ENCODE results near the gene CRABP1. TPM values are rescaled to one million over a fixed set of nuclear protein-coding genes. Genes with fewer than 3 reads are reported as not detected.

The CRABP1 gene
- total RNA-seq, 5 donors from 2014 or later (not counting 1 experiment from before 2014, with no cell fraction given): 0.47 to 0.99 TPM; not detected in 3

GRCh38 chr15:78382114-78382880, 42.1 kb downstream of the CRABP1 start:
- H3K4me1 ChIP-seq (ENCODE audit: control insufficient read depth in 1 of 2, extremely low read depth in 1 of 2, insufficient read depth in 2 of 2, low read length in 2 of 2): no peaks in the 10 kb centered on the region
- H3K4me1 Mint-ChIP-seq: no peaks in the 10 kb centered on the region
- no peaks in the 10 kb centered on the region for H3K36me3 Mint-ChIP-seq
- H3K4me3 Mint-ChIP-seq: no peak overlapping the region
- POLR2A ChIA-PET: no interaction called here
- H3K36me3 ChIP-seq (ENCODE audit: control insufficient read depth in 2 of 2, extremely low read depth in 1 of 2, insufficient read depth in 1 of 2, low read length in 1 of 2): no peaks in the 10 kb centered on the region
- ATAC-seq (replicated peaks in 1 of 4): no peak
- H3K27ac Mint-ChIP-seq: no peak overlapping the region
- 83% methylated on average over 6 of the region's 7 CpGs for WGBS (ENCODE audit: insufficient coverage)
- no peak for DNase-seq
- H3K4me3 ChIP-seq (ENCODE audit: control insufficient read depth in 1 of 2, extremely low read depth in 1 of 2, low read length in 1 of 2): no peak overlapping the region
- H3K9me3 Mint-ChIP-seq: no peaks in the 10 kb centered on the region
- CTCF ChIA-PET: no interaction called here
- H3K27me3 ChIP-seq (replicated peaks in 1 of 2; ENCODE audit: control insufficient read depth in 2 of 2, extremely low read depth in 1 of 2, insufficient read depth in 2 of 2, low read length in 1 of 2): peaks cover 0 to 20% of the 10 kb centered on the region in 2 experiments
- peaks cover 39 to 42% of the 10 kb centered on the region in 2 donors for H3K27me3 Mint-ChIP-seq
- no peaks in the 10 kb centered on the region for H3K9me3 ChIP-seq
- H3K27ac ChIP-seq (ENCODE audit: low read length): no peak overlapping the region

DNA sequence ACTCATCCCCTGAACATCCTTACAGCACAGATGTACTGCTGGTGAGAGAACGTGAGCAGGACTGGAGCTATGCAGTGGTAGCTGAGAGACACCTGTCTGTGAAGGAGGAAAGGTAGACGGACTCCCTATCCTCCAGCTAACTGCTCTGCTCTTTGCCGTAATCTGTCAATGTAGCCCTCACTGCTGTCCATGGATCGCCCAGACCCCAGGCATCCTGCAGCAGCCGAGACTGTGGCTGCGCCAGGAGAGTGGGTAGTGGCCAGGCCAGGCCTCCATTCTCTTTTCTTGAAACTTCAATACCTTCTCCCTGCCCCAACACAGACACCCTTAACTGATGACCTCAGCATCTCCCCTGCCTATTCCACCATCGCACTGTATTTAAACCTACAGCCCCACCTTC, 44.5 kb downstream of the CRABP1 start:
- Histone ChIP-seq H3K36me3 (ENCODE audit: control insufficient read depth in 2 of 2, extremely low read depth in 1 of 2, insufficient read depth in 1 of 2, low read length in 1 of 2) (no peaks in the 10 kb centered on the region), H3K27me3 (replicated peaks in 1 of 2; ENCODE audit: control insufficient read depth in 2 of 2, extremely low read depth in 1 of 2, insufficient read depth in 2 of 2, low read length in 1 of 2) (peaks cover 0 to 23% of the 10 kb centered on the region in 2 experiments), H3K4me3 (ENCODE audit: control insufficient read depth in 1 of 2, extremely low read depth in 1 of 2, low read length in 1 of 2) (no peak overlapping the region), H3K27ac (ENCODE audit: low read length) (no peak overlapping the region), H3K9me3 (no peaks in the 10 kb centered on the region), H3K4me1 (ENCODE audit: control insufficient read depth in 1 of 2, extremely low read depth in 1 of 2, insufficient read depth in 2 of 2, low read length in 2 of 2) (no peaks in the 10 kb centered on the region)
- no peak for DNase-seq
- Mint-ChIP-seq H3K4me1 (no peaks in the 10 kb centered on the region), H3K9me3 (no peaks in the 10 kb centered on the region), H3K27me3 (peaks cover 40 to 44% of the 10 kb centered on the region in 2 donors), H3K27ac (no peak overlapping the region), H3K4me3 (no peak overlapping the region), H3K36me3 (no peaks in the 10 kb centered on the region)
- WGBS (ENCODE audit: insufficient coverage): 90% methylated on average over 5 of the region's 7 CpGs
- ATAC-seq (replicated peaks in 1 of 4): no peak
- CTCF ChIA-PET: no interaction called here
- POLR2A ChIA-PET: no interaction called here

DNA sequence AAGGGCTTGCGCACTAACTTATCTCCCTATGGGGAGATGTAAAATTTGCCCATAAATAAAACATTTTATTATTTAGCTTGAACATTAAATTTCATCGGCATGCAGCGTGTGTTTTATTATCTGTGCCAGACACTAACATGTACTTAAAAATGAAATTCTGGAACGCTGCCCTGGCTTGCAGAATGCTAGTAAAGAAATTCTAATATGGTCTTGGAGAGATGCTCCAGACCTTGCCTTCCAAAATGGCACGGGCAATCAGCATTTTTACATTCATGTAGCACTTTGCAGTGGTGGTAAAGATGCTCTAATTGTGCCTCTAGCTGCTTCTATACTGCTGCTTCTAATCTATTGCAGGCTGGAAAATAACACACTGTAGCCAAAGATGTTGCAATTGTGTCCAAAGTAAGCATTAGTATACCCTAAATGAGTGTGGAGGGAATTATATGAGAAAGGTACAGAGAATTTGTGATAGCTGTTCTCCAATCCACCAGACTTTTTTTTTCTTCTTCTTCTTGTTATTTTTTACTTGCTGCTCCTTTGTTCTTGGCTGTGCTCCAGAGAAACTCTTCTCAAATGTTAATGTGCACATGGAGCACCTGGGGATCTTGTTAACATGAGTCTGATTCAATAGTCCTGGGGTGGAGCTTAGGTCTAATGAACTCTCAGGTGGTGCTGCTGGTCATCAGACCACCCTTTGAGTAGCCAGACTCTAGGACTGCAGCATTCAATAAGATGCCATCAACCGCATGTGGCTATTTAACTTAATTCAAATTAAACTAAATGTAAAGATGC, 47.3 kb downstream of the CRABP1 start:
- H3K4me3 ChIP-seq (ENCODE audit: control insufficient read depth in 1 of 2, extremely low read depth in 1 of 2, low read length in 1 of 2): no peak overlapping the region
- H3K27ac ChIP-seq (ENCODE audit: low read length): no peak overlapping the region
- no peaks in the 10 kb centered on the region for H3K4me1 ChIP-seq (ENCODE audit: control insufficient read depth in 1 of 2, extremely low read depth in 1 of 2, insufficient read depth in 2 of 2, low read length in 2 of 2)
- 90% methylated on average over 2 of the region's 6 CpGs for WGBS (ENCODE audit: insufficient coverage)
- Mint-ChIP-seq H3K4me3 (no peak overlapping the region), H3K27ac (no peak overlapping the region), H3K9me3 (peaks cover 0 to 5% (median 0%) of the 10 kb centered on the region in 3 donors), H3K4me1 (no peaks in the 10 kb centered on the region), H3K36me3 (no peaks in the 10 kb centered on the region), H3K27me3 (peaks cover 44 to 48% of the 10 kb centered on the region in 2 donors)
- CTCF ChIA-PET: interaction anchor here in 1 of 2 donors (0.5 kb wide), 1 partner anchor 19 kb away, joined by 3 read pairs; no protein-coding TSS in a partner anchor
- DNase-seq (no peak), ATAC-seq (replicated peaks in 1 of 4) (no peak)
- no peaks in the 10 kb centered on the region for H3K9me3 ChIP-seq
- peaks cover 0 to 17% of the 10 kb centered on the region in 2 experiments for H3K27me3 ChIP-seq (replicated peaks in 1 of 2; ENCODE audit: control insufficient read depth in 2 of 2, extremely low read depth in 1 of 2, insufficient read depth in 2 of 2, low read length in 1 of 2)
- no peaks in the 10 kb centered on the region for H3K36me3 ChIP-seq (ENCODE audit: control insufficient read depth in 2 of 2, extremely low read depth in 1 of 2, insufficient read depth in 1 of 2, low read length in 1 of 2)
- POLR2A ChIA-PET: no interaction called here

DNA sequence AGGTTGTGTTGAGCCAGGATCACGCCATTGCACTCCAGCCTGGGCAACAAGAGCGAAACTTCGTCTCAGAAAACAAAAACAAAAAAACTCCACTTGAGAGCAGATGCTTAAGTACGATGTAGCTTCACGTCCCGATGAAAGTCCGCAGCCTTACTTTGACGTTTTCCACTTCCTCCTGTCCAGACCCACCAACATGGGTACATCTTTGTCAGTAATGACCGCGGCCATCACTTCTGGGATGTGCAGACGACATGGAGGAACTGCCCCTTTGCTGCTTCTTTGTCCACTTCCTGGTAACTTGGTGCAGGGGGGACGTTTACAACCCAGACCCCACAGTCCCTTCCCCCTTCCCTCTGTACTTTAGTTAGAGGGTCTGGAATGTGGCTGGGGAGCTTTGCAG, 48.7 kb downstream of the CRABP1 start:
- Histone ChIP-seq H3K27me3 (replicated peaks in 1 of 2; ENCODE audit: control insufficient read depth in 2 of 2, extremely low read depth in 1 of 2, insufficient read depth in 2 of 2, low read length in 1 of 2) (peaks cover 0 to 17% of the 10 kb centered on the region in 2 experiments), H3K36me3 (ENCODE audit: control insufficient read depth in 2 of 2, extremely low read depth in 1 of 2, insufficient read depth in 1 of 2, low read length in 1 of 2) (no peaks in the 10 kb centered on the region), H3K27ac (ENCODE audit: low read length) (no peak overlapping the region), H3K4me1 (ENCODE audit: control insufficient read depth in 1 of 2, extremely low read depth in 1 of 2, insufficient read depth in 2 of 2, low read length in 2 of 2) (no peaks in the 10 kb centered on the region), H3K4me3 (ENCODE audit: control insufficient read depth in 1 of 2, extremely low read depth in 1 of 2, low read length in 1 of 2) (no peak overlapping the region), H3K9me3 (no peaks in the 10 kb centered on the region)
- ChIA-PET CTCF (no interaction called here), POLR2A (no interaction called here)
- peaks cover 38% of the 10 kb centered on the region in 2 donors for H3K27me3 Mint-ChIP-seq
- no peaks in the 10 kb centered on the region for H3K4me1 Mint-ChIP-seq
- H3K27ac Mint-ChIP-seq: no peak overlapping the region
- DNase-seq: no peak
- no peaks in the 10 kb centered on the region for H3K36me3 Mint-ChIP-seq
- no peak for ATAC-seq (replicated peaks in 1 of 4)
- H3K9me3 Mint-ChIP-seq: peaks cover 0 to 5% (median 0%) of the 10 kb centered on the region in 3 donors
- no peak overlapping the region for H3K4me3 Mint-ChIP-seq
- WGBS (ENCODE audit: insufficient coverage): 94% methylated on average over 6 of the region's 12 CpGs

DNA sequence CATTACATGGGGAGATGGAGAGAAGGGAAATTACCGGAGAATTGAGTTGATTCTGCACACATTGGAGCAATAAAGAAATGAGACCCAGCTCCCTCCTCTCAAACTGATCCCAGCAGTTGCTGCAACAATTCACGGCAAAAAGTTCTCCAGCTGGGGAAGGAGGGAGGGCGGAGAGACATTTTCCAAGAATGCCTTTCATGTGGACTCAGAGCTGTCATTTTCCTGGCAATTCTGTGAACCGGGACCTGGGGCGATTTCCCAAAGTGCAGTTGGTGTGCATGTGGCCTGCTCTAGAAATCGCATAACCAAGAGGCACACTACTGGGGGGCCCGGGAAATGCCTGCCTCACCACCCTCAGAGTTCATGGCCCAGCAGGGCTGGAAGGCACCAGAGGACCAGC, 49.2 kb downstream of the CRABP1 start:
- Mint-ChIP-seq H3K27me3 (peaks cover 35 to 36% of the 10 kb centered on the region in 2 donors), H3K9me3 (peaks cover 0 to 5% (median 0%) of the 10 kb centered on the region in 3 donors), H3K4me3 (no peak overlapping the region), H3K4me1 (no peaks in the 10 kb centered on the region), H3K27ac (no peak overlapping the region), H3K36me3 (no peaks in the 10 kb centered on the region)
- Histone ChIP-seq H3K27me3 (replicated peaks in 1 of 2; ENCODE audit: control insufficient read depth in 2 of 2, extremely low read depth in 1 of 2, insufficient read depth in 2 of 2, low read length in 1 of 2) (peaks cover 0 to 15% of the 10 kb centered on the region in 2 experiments), H3K27ac (ENCODE audit: low read length) (no peak overlapping the region), H3K4me1 (ENCODE audit: control insufficient read depth in 1 of 2, extremely low read depth in 1 of 2, insufficient read depth in 2 of 2, low read length in 2 of 2) (no peaks in the 10 kb centered on the region), H3K9me3 (no peaks in the 10 kb centered on the region), H3K4me3 (ENCODE audit: control insufficient read depth in 1 of 2, extremely low read depth in 1 of 2, low read length in 1 of 2) (no peak overlapping the region), H3K36me3 (ENCODE audit: control insufficient read depth in 2 of 2, extremely low read depth in 1 of 2, insufficient read depth in 1 of 2, low read length in 1 of 2) (no peaks in the 10 kb centered on the region)
- ChIA-PET POLR2A (no interaction called here), CTCF (no interaction called here)
- 88% methylated on average over 4 of the region's 7 CpGs for WGBS (ENCODE audit: insufficient coverage)
- ATAC-seq (replicated peaks in 1 of 4): no peak
- no peak for DNase-seq

DNA sequence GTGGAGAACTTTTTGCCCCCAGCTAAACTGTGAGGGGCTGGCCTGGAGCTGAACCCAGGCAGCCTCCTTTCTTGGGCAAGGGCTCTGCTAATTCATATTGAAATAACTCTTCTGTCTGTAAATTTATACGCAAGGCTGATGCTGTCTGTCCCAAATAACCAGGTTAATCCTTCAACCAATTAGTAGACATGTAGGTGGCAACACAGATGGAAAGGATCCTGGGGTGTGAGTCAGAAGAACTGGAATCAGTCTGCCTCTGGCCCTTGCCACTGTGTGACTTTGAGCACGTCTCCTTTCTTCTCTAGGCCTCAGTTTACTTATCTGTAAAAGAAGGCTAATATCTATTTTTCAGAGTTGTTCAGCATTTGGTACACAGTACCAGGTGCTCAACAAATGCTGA, 49.6 kb downstream of the CRABP1 start:
- H3K27me3 Mint-ChIP-seq: peaks cover 32 to 34% of the 10 kb centered on the region in 2 donors
- H3K27ac ChIP-seq (ENCODE audit: low read length): no peak overlapping the region
- DNase-seq: no peak
- no peak overlapping the region for H3K4me3 Mint-ChIP-seq
- no peaks in the 10 kb centered on the region for H3K36me3 Mint-ChIP-seq
- H3K9me3 Mint-ChIP-seq: peaks cover 0 to 5% (median 0%) of the 10 kb centered on the region in 3 donors
- H3K27ac Mint-ChIP-seq: no peak overlapping the region
- no peak overlapping the region for H3K4me3 ChIP-seq (ENCODE audit: control insufficient read depth in 1 of 2, extremely low read depth in 1 of 2, low read length in 1 of 2)
- WGBS (ENCODE audit: insufficient coverage): no CpG with 5 or more reads among the region's 2 CpGs
- H3K36me3 ChIP-seq (ENCODE audit: control insufficient read depth in 2 of 2, extremely low read depth in 1 of 2, insufficient read depth in 1 of 2, low read length in 1 of 2): no peaks in the 10 kb centered on the region
- CTCF ChIA-PET: no interaction called here
- H3K9me3 ChIP-seq: no peaks in the 10 kb centered on the region
- H3K4me1 Mint-ChIP-seq: no peaks in the 10 kb centered on the region
- ATAC-seq (replicated peaks in 1 of 4): no peak
- POLR2A ChIA-PET: no interaction called here
- no peaks in the 10 kb centered on the region for H3K4me1 ChIP-seq (ENCODE audit: control insufficient read depth in 1 of 2, extremely low read depth in 1 of 2, insufficient read depth in 2 of 2, low read length in 2 of 2)
- H3K27me3 ChIP-seq (replicated peaks in 1 of 2; ENCODE audit: control insufficient read depth in 2 of 2, extremely low read depth in 1 of 2, insufficient read depth in 2 of 2, low read length in 1 of 2): peaks cover 0 to 11% of the 10 kb centered on the region in 2 experiments
